ENCODE measurements around the gene ULK4. TPM values are rescaled to one million over a fixed set of nuclear protein-coding genes. Genes with fewer than 3 reads are reported as not detected.
"Not testable (repeated sequence)": the region's sequence is repeated elsewhere in the genome, so short reads cannot be mapped to it uniquely, and the experiment has no call there.

The ULK4 gene
- total RNA-seq, 3 donors from 2014 or later = 7.2 to 10.1 (median 9.5) TPM

GRCh38 chr3:41705893-41706292 is 256.0 kb downstream of the ULK4 start:
- intact Hi-C loops (cut with DNase I, micrococcal nuclease) = no loop called here
- Histone ChIP-seq H3K4me3 (no peak overlapping the region), H3K9me3 (no peaks in the 10 kb centered on the region), H3K36me3 (ENCODE audit: low read depth) (no peaks in the 10 kb centered on the region), H3K4me1 (ENCODE audit: low read depth) (no peaks in the 10 kb centered on the region)
- ATAC-seq (no peak), DNase-seq (no peak)
- TF ChIP-seq CTCF (IDR thresholded peaks at IDR 0.05) = no peak

GRCh38 chr3:41701191-41701698 is 260.7 kb downstream of the ULK4 start:
- no peaks in the 10 kb centered on the region for H3K36me3 ChIP-seq (ENCODE audit: low read depth)
- no peaks in the 10 kb centered on the region for H3K9me3 ChIP-seq
- intact Hi-C loops (cut with DNase I, micrococcal nuclease) = no loop called here
- DNase-seq (no peak), ATAC-seq (no peak)
- TF ChIP-seq CTCF (IDR thresholded peaks at IDR 0.05) = no peak
- H3K4me1 ChIP-seq (ENCODE audit: low read depth) = no peaks in the 10 kb centered on the region
- H3K4me3 ChIP-seq = no peak overlapping the region

- DNase-seq = no peak
- Histone ChIP-seq H3K9me3 (no peaks in the 10 kb centered on the region), H3K36me3 (ENCODE audit: low read depth) (no peaks in the 10 kb centered on the region), H3K4me1 (ENCODE audit: low read depth) (no peaks in the 10 kb centered on the region), H3K4me3 (no peak overlapping the region)
- no peak for ATAC-seq
- intact Hi-C loops (cut with DNase I, micrococcal nuclease) = no loop called here
- TF ChIP-seq CTCF (IDR thresholded peaks at IDR 0.05) = no peak
These were observed 261.7 kb downstream of the ULK4 start for GRCh38 chr3:41700155-41700554.

- H3K4me1 ChIP-seq (ENCODE audit: low read depth) = no peaks in the 10 kb centered on the region
- ATAC-seq (no peak), DNase-seq (no peak)
- no peaks in the 10 kb centered on the region for H3K9me3 ChIP-seq
- H3K36me3 ChIP-seq (ENCODE audit: low read depth) = no peaks in the 10 kb centered on the region
- no peak for TF ChIP-seq CTCF (IDR thresholded peaks at IDR 0.05)
- H3K4me3 ChIP-seq = no peak overlapping the region
- intact Hi-C loops (cut with DNase I, micrococcal nuclease) = no loop called here
These were observed 263.0 kb downstream of the ULK4 start for GRCh38 chr3:41698898-41699297.

- DNase-seq (no peak), ATAC-seq (no peak)
- intact Hi-C loops (cut with DNase I, micrococcal nuclease) = no loop called here
- no peaks in the 10 kb centered on the region for H3K9me3 ChIP-seq
- TF ChIP-seq CTCF (IDR thresholded peaks at IDR 0.05) = no peak
- no peaks in the 10 kb centered on the region for H3K36me3 ChIP-seq (ENCODE audit: low read depth)
- no peak overlapping the region for H3K4me3 ChIP-seq
- H3K4me1 ChIP-seq (ENCODE audit: low read depth) = no peaks in the 10 kb centered on the region
These were observed 264.2 kb downstream of the ULK4 start for GRCh38 chr3:41697702-41698101.

GRCh38 chr3:41695806-41696205 is 266.1 kb downstream of the ULK4 start:
- H3K9me3 ChIP-seq; H3K4me3 ChIP-seq; H3K4me1 ChIP-seq (ENCODE audit: low read depth); ATAC-seq; DNase-seq; intact Hi-C loops (cut with DNase I, micrococcal nuclease); H3K36me3 ChIP-seq (ENCODE audit: low read depth): not testable (repeated sequence)
